Measurements from ENCODE around the gene GSX2.

GSX2 gene

DNA sequence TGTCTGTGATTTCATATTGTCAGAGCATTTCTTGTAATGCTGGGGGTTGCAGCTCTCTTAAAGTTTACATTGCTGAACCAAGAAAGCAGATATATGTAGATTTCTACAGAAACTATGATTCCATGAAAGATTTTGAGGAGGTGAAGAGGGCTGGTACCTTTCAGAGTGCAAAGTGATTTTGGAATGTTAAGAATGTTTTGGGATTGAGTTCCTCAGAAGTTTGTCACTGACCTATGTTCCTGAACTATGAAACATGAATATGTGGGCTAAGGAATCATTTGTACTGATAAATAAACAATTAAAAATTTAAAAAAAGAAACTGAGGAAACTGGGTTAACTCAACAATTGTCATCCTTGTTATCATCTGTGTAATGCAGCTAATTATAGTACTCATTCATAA lies 23.3 kb upstream of the GSX2 start:
- in situ Hi-C loops (cut with MboI; ENCODE audit: low sequenced_read_pairs), result no loop called here

- in situ Hi-C loops (cut with MboI; ENCODE audit: low sequenced_read_pairs), result no loop called here
Measured at GRCh38 chr4:54077812-54078211, 22.2 kb upstream of the GSX2 start.

DNA sequence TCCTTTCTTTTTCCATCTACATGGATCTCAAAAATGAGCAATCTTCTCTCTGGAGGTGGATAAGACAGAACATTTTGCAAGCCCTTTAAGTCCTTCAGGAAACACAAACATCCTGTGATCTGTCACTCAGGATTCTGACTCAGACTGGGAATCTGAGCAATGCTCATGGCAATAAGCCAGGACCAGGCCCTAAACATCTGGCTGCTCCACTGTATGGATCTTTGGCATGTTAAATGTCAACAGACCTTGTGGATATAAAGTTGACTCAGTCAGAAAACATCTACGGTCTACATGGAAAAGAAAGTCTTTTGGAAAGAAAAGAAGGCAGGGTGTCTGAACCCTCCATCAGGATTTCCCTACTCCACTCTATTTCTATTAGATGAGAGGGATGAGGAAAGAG lies 17.8 kb upstream of the GSX2 start:
- in situ Hi-C loops (cut with MboI; ENCODE audit: low sequenced_read_pairs), result no loop called here

GRCh38 chr4:54085284-54085683 lies 14.7 kb upstream of the GSX2 start:
- in situ Hi-C loops (cut with MboI; ENCODE audit: low sequenced_read_pairs), result no loop called here

GRCh38 chr4:54089875-54090274 lies 10.1 kb upstream of the GSX2 start:
- in situ Hi-C loops (cut with MboI; ENCODE audit: low sequenced_read_pairs), result no loop called here

GRCh38 chr4:54090404-54090803 lies 9.6 kb upstream of the GSX2 start:
- in situ Hi-C loops (cut with MboI; ENCODE audit: low sequenced_read_pairs), result no loop called here

DNA sequence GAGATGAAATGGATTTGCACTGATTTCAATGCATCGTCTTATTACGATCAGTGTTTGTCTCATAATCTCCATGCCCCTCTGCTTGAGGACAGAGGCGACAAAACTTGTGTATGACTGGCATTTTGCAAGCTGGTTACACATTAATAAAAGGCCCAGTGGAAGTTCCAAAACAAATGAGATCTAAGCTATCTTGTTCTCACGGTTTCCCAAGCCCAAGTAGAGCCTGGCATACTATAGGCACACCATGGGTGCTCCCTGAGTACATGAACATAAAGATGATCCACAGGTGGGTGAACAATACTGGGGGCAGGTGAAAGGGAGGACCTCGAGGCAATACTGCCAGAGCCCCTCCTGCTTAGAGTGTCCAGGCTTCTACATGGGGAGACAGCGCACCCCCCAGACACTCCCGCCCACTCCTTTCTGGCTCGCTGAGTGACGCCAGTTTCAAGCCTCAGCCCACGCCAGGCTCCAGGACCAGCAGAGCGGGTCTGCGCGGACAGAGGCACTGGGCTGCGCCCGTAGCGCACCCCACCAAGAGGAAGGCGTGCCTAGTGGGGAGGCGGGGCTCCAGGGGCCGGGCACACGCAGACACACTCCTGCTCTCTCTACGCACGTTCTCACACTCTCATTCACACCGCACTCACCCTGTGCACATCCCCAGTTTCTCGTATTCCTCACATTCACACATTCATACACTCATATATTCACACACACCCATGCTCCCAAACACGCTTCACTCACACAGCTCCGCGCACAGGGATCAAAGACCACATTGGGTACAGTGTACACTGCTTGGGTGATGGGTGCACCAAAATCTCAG lies 8.9 kb upstream of the GSX2 start:
- in situ Hi-C loops (cut with MboI; ENCODE audit: low sequenced_read_pairs), result no loop called here

GRCh38 chr4:54091637-54092404 lies 8.1 kb upstream of the GSX2 start:
- in situ Hi-C loops (cut with MboI; ENCODE audit: low sequenced_read_pairs), result no loop called here

DNA sequence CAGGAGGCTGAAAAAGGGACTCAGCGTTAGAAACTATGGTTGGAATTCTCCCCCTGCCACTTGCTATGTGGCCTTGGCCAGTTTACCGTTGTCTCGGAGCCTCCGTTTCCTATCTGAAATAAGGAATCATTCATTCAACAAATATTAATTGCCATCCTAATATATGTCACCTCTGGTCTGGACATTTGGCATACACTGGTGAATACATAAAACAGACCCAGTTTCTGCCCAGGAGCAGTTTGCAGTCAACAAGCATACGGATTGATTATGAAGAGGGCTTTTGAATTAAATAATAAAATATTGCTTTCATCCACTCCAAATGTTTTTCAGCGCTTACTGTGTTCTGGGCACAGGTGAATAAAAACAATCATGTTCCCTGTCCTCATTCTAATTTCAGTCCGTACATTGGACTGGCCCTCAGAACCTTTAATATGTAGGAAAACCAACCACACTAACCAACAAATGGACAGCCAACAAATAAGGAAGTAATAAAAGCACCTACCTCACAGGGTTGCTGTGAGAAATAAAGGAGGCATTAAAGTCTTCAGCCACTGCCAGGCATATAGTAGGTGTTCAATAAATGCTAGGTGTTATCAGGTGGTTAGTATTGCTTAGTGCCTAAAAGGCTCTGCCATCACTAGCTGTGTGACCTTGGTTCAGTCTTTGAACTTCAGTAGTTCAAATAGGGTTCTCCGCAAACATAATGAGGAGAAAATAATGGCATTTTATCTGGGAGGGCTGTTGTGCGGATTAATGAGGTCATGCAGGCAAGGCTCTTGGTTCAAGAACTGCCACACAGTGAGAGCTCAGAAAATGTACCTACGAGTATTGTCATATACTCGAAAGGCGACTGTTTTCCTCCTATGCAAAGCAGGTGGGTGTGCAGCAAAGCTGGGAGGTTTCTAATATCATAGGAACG lies 7.3 kb upstream of the GSX2 start:
- in situ Hi-C loops (cut with MboI; ENCODE audit: low sequenced_read_pairs), result no loop called here

DNA sequence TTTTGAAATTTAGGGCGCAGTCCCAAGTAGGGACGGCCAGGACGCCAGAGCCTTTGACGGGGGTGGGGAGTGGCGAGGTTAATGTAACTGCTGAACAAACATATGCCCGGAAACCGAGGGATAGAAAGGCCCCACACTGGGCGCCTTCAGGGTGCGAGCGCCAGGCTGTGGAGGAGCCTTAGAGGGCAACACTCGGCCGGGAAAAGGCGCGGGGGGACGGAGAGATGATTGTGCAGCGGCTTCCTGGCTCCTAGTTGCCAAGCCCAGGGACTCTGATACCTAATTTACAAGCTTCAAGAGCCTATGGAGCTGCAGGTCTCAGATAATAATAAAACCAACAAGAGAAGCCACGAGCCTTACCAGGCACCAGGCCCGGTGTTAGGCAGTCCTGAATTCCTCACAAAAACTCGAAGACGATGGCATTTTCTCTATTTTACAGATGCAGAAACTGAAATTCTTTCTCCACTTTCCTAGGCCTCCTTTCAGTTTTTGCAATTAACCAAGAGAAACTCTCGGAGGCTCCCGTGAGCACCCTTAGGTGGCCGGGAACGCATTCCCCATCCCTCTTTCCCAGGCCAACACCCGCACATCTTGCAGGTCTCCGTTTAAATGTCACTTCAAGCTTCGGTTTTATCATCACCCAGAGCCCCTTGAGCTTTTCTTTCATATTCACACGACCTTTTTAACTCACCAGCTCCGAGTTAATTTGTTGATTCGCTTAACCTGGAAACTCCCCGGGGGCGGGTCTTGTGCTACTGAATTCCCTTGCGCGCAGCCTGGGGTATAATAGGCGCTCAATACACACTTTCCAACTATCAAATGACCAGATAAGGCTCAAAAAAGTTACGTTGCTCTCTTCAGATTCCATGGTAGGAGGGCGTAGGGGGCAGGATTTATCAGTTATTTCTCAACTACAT lies 6.4 kb upstream of the GSX2 start:
- in situ Hi-C loops (cut with MboI; ENCODE audit: low sequenced_read_pairs), result no loop called here

- in situ Hi-C loops (cut with MboI; ENCODE audit: low sequenced_read_pairs), result no loop called here
Measured at GRCh38 chr4:54094451-54094850, 5.5 kb upstream of the GSX2 start.

DNA sequence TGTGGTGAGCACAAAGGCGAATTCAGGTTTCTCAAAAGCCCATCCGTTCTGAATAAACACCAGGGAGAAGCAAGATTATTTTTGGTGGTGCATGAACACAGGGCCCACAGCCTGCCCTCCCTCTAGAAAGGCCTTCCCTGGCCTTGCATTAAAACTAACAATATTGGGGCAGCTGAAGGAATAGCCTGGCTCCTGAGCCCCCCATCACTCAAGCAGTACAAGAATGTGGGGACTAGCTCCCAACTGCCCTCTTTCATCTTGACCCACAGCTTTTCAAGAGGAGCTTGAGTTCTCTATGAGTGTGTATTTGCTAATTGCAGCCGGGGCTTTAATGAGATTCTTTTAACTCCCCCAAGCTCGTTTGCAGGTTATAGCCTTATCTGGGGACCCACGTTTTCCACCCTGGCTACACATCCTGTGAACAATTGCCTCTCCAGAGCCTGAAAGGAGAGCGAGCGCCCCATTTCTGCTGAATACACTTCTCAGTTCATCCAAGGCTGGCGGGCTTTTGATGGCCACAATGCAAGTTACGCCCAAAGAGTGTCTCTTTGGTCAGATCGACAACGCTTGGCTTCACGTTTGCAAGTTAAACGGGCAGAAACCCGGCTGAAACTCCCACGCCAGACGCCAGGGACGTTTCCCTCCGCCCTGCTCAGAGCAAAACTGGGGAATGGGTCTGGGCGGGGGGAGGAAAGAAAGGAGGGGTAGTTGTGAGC lies 4.7 kb upstream of the GSX2 start:
- in situ Hi-C loops (cut with MboI; ENCODE audit: low sequenced_read_pairs), result no loop called here

- in situ Hi-C loops (cut with MboI; ENCODE audit: low sequenced_read_pairs), result no loop called here
Measured at GRCh38 chr4:54096295-54096962, 3.5 kb upstream of the GSX2 start.

DNA sequence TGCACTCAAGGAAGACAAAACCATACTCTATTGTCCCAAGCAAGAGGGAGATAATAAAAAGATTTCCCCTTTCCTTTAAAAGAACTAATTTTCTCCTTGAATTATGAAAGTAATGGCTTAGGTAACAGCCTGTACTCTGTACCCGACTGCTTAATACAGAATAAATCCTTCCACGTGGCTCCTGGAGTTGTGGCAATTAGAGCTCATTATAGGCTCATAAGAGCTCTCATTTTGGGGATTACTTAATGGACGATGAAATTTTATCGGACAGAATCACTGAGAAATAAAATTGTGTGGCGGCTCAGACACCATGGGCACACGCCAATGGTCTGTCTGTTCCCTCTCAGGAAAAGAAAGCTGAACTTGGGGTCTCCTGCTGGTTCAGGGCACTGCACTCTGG lies 2.8 kb upstream of the GSX2 start:
- in situ Hi-C loops (cut with MboI; ENCODE audit: low sequenced_read_pairs), result no loop called here

- in situ Hi-C loops (cut with MboI; ENCODE audit: low sequenced_read_pairs), result no loop called here
Measured at GRCh38 chr4:54098375-54098774, 1.6 kb upstream of the GSX2 start.

DNA sequence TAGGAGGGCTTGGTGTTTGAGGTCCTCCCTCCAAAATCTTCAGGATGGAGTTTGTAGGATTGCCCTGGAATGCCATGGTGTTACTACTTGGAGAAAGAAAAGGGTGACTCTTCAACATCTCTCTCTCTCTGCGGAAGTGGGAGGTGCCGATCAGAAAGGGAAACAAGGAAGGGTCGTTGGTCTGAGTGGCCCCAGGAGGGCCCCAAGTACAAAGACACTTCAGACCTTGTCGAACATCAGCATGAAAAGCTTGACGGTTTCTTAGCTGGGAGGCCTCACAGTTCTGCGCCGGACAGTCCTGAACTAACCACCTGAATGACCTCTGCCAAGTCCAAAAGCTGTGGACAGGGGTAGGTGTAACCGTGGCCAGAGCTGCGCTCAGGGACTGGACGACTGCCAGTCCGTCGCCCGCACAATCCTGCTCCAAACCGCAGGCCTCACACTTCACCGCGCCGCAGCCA lies 646 bp upstream of the GSX2 start:
- in situ Hi-C loops (cut with MboI; ENCODE audit: low sequenced_read_pairs), result no loop called here

- in situ Hi-C loops (cut with MboI; ENCODE audit: low sequenced_read_pairs), result no loop called here
Measured at GRCh38 chr4:54100595-54101189, 729 bp downstream of the GSX2 start.

- in situ Hi-C loops (cut with MboI; ENCODE audit: low sequenced_read_pairs), result no loop called here
Measured at GRCh38 chr4:54101190-54102041, 1.5 kb downstream of the GSX2 start.

Data from HL-60/S4 treated with phorbol 12-myristate 13-acetate at 8.2 ng/mL for 4 days and 3 days (cell line).